GM12878 (cell line): ENCODE results near the gene CLK2. TPM values are rescaled to one million over a fixed set of nuclear protein-coding genes. Genes with fewer than 3 reads are reported as not detected.

Source experiments
- CHD1 ChIP-seq: IDR thresholded peaks from 2 replicates; pipeline ENCODE4 v1.6.1; 2012; ENCODE audit warnings: low read depth, low read length, improper control_type of control experiment
- CREM ChIP-seq: IDR thresholded peaks from 2 replicates; pipeline ENCODE4 v1.6.1; 2014; ENCODE audit warnings: antibody characterized with exemption, low read depth
- EGR1 ChIP-seq, 2 experiments: IDR thresholded peaks; 1 replicate in 1 of 2; 2 replicates in 1 of 2; pipeline ENCODE4 v1.6.1; 2011 to 2012; ENCODE audit warnings: low read depth in 2 of 2, low read length in 2 of 2, borderline replicate concordance in 1 of 2, mild to moderate bottlenecking in 1 of 2, moderate library complexity in 1 of 2
- EZH2 ChIP-seq: IDR thresholded peaks from 2 replicates; pipeline ENCODE4 v1.6.1; 2012; ENCODE audit warnings: low read depth, mild to moderate bottlenecking, control low read depth, inconsistent platforms, low read length, borderline replicate concordance; ENCODE audit not compliant: control insufficient read depth
- GABPA ChIP-seq: IDR thresholded peaks from 2 replicates; pipeline ENCODE4 v1.6.1; 2014; ENCODE audit warnings: antibody characterized with exemption, low read depth, mild to moderate bottlenecking, inconsistent platforms
- GATAD2B ChIP-seq: fragments of 450-650 bp; conservative IDR thresholded peaks from 2 replicates; pipeline ENCODE4 v1.6.1; 2017; ENCODE audit warnings: low read depth, mild to moderate bottlenecking, moderate library complexity
- IRF3 ChIP-seq: fragments of 450-650 bp; IDR thresholded peaks from 2 replicates; pipeline ENCODE4 v1.6.1; 2014; ENCODE audit warnings: mild to moderate bottlenecking
- JUNB ChIP-seq: IDR thresholded peaks from 2 replicates; pipeline ENCODE4 v1.6.1; 2016; ENCODE audit warnings: antibody characterized with exemption, mild to moderate bottlenecking
- LARP7 ChIP-seq: fragments of 450-650 bp; IDR thresholded peaks from 2 replicates; pipeline ENCODE4 v1.6.1; 2017; ENCODE audit warnings: mild to moderate bottlenecking
- MEF2A ChIP-seq: IDR thresholded peaks from 2 replicates; pipeline ENCODE4 v1.6.1; 2011; ENCODE audit warnings: low read depth, mild to moderate bottlenecking, low read length, moderate library complexity; ENCODE audit not compliant: insufficient read depth
- MTA3 ChIP-seq: IDR thresholded peaks from 2 replicates; pipeline ENCODE4 v1.6.1; 2012; ENCODE audit warnings: low read length, inconsistent platforms, borderline replicate concordance
- MYC ChIP-seq: IDR thresholded peaks from 2 replicates; pipeline ENCODE4 v1.6.1; 2011; ENCODE audit warnings: mild to moderate bottlenecking, low read length, moderate library complexity, inconsistent platforms; ENCODE audit not compliant: insufficient read depth, insufficient replicate concordance, insufficient read length, severe bottlenecking
- RAD21 ChIP-seq: IDR thresholded peaks from 2 replicates; pipeline ENCODE4 v1.6.1; 2011; ENCODE audit warnings: mild to moderate bottlenecking, low read depth, low read length, moderate library complexity; ENCODE audit not compliant: insufficient read depth
- RCOR1 ChIP-seq: conservative IDR thresholded peaks from 2 replicates; pipeline ENCODE4 v1.6.1; 2012; ENCODE audit warnings: low read depth, low read length, improper control_type of control experiment
- REST ChIP-seq: IDR thresholded peaks from 2 replicates; pipeline ENCODE4 v1.6.1; 2012; ENCODE audit warnings: mild to moderate bottlenecking, low read depth, low read length
- SMAD5 ChIP-seq: IDR thresholded peaks from 2 replicates; pipeline ENCODE4 v1.6.1; 2016; ENCODE audit warnings: antibody characterized with exemption, low read depth
- STAT3 ChIP-seq: IDR thresholded peaks from 2 replicates; pipeline ENCODE4 v1.6.1; 2011; ENCODE audit warnings: low read depth, low read length, improper control_type of control experiment
- ZBTB11 ChIP-seq: fragments of 450-650 bp; formaldehyde crosslinking; IDR thresholded peaks from 2 replicates; pipeline ENCODE4 v1.5.0; 2022; ENCODE audit warnings: mild to moderate bottlenecking, missing genetic modification characterization
- ZNF274 ChIP-seq: IDR thresholded peaks from one replicate; pipeline ENCODE4 v1.8.0; 2011; ENCODE audit not compliant: insufficient read length, insufficient read depth
- ZNF384 ChIP-seq: IDR thresholded peaks from 2 replicates; pipeline ENCODE4 v1.6.1; 2012; ENCODE audit warnings: low read depth, mild to moderate bottlenecking, low read length, improper control_type of control experiment, borderline replicate concordance
- polyA plus RNA-seq, 11 experiments: library from polyadenylated mRNA; depleted of rRNA in 4 of 11; unstranded in 6 of 11; stranded (reverse) in 5 of 11; fragments of >200 nt; fragmentation: Nextera tagmentation in 4 of 11; fragmentation: Illumina TruSeq in 1 of 11; extraction: Ambion mirVana in 4 of 11; extraction: Trizol in 1 of 11; gene quantifications; 1 replicate in 1 of 11; 2 replicates in 10 of 11; pipeline versions ENCODE4 v1.2.1 to v1.2.3, GENCODE V29; 2011 to 2016; ENCODE audit warnings: inconsistent platforms in 2 of 11, missing spikeins in 2 of 11, low read depth in 1 of 11
- total RNA-seq, 4 experiments: library from RNA; depleted of rRNA in 3 of 4; stranded (reverse); fragments of >200 nt in 3 of 4; fragmentation: Illumina TruSeq in 1 of 4; extraction: Trizol in 1 of 4; gene quantifications; 2 replicates each; pipeline versions ENCODE4 v1.2.1 to v1.2.3, GENCODE V29; 2013 to 2021

The CLK2 gene
- total and polyA plus RNA-seq, 10 of the 15 experiments (the other 5 are each of a cell fraction or from before 2014, with no cell fraction given) = 11.1 to 83.7 (median 36.7) TPM

GRCh38 chr1:155244368-155245162 lies 28.7 kb downstream of the CLK2 start (continued):
- TF ChIP-seq MTA3 (peak; percentile 89; the same call in 1 of the 2 replicates), MYC (peak; percentile 53), RAD21 (0 out of 2 replicates have a peak, but pooled peaks have one; percentile 28), CREM (peak; percentile 96), ZBTB11 (CRISPR knock-in tag) (no peak), EGR1 (IDR thresholded peaks at IDR 0.05; ENCODE audit: borderline replicate concordance in 1 of 2, low read depth in 2 of 2, low read length in 2 of 2) (peak in 1 of 2 experiments; percentile 64; a peak in 2 of 3 replicates), STAT3 (0 out of 2 replicates have a peak, but pooled peaks have one; percentile 20), EZH2 (no peak), ZNF384 (0 out of 2 replicates have a peak, but pooled peaks have one; percentile 32), MEF2A (peak; percentile 88), RCOR1 (peak; percentile 87; the same call in 1 of the 2 replicates), LARP7 (peak; percentile 95), GATAD2B (peak; percentile 98), ZNF274 (no peak), SMAD5 (peak; percentile 86), REST (no peak; the same call in 1 of the 2 replicates), IRF3 (peak; percentile 74), JUNB (peak; percentile 30; the same call in 1 of the 2 replicates), GABPA (no peak; the same call in 1 of the 2 replicates), CHD1 (peak; percentile 79; the same call in 1 of the 2 replicates)
